GF-D8 (cell line): ENCODE measurements around the gene XRCC3.

ENCODE experiments used
- DNase-seq: peaks from one replicate; lab custom pipeline; 2025; lab: John Stamatoyannopoulos, UW

Gene XRCC3

DNA sequence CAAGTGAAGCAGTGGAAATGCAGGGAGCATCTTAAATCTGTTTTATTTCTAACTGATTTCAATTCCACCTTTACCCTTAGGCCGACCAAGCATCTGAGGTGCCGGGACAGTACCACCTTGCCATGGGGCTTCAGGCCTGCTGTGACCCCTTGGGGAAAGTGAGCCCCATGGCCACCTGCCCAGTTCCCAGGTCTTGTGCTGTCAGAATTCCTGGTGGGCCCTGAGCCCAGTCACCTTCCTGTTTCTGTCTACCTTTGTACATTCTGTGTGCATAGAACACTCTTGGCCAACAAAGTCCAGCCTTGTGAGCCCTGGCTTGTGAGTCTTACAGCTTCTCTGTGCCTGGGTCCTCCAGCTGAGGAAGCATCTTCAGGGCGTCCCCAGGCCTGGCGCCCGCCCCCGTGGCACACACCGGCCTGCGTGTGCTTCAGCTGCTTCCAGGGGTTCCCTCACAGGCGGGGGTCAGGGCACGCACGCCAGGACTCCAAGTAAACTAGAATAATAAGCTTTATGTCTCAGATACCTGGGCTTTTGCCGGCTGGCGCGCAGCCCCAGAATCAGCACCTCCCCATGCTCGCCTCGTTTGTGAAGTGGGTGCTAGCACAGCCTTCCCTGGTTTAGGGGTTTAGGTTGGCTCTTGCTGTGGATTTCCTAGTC is 10.6 kb upstream of the XRCC3 start:
- DNase-seq = no peak

DNA sequence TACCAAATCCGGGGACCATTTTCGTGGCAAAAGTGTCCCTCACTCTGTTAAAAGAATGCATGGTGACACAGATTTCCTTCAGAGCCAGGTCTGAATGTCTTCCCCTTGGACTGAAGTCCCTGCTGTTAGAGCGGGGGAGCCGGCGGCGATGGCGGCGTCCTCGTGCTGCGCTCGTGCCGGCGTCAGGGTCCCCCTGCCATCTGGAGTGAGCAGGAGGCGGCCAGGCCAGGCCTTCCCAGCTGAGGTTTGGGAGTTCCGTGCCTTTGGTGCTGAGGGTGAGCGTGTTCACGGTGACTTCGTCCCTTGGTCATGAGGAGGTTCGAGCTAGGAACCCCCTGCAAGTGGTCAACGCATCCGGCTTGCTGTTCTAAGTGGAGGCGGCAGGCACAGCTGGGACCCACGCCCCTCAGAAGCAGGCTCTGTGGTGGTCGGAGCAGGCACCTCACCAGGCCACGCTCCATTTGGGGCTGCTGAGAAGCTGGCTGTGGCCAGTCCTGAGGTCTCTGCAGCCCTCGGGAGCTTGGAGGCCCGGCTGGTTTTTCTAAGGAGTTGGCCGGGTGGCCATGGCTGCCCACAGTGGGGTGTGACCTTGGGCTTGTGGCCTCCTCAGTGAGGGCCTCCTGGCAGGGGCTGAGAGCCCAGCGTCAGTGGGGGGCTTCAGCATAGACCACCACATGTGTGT is 9.9 kb upstream of the XRCC3 start:
- no peak for DNase-seq

DNA sequence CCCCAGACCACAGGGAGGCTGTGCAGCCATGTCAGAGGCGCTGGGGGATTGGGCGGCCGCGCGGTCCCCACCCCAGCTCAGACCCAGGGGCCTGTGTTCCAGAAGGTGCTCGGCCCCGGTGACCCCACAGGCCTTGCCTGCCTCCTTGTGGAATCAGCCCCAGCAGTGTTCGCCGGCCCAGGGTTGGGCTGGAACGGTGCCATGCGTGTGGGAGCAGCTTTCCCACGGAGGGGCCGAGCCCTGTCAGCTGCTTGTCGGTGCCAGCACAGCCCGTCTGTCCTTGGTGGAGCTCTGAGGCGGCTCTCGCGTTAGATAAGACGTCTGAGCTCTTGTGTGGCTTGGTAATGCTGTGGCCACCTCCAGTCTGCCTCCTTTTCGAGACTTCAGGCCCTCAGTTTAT is 8.9 kb upstream of the XRCC3 start:
- no peak for DNase-seq

DNA sequence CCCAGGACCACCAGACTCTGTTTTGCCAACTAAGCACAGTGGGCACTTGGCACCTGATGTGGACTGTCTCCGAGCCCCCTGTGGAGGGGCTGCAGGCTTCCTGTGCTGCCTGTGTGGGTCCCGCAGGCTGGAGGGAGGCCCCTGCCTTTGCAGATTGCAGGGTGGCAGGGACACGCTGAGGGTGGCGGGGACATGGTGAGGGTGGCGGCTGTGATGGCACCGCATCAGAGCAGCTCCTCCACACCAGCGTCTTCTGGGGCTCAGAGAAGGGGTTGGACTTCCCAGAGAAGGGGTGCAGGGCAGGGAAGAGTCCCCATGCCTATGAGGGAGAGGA is 8.5 kb upstream of the XRCC3 start:
- DNase-seq = no peak

DNA sequence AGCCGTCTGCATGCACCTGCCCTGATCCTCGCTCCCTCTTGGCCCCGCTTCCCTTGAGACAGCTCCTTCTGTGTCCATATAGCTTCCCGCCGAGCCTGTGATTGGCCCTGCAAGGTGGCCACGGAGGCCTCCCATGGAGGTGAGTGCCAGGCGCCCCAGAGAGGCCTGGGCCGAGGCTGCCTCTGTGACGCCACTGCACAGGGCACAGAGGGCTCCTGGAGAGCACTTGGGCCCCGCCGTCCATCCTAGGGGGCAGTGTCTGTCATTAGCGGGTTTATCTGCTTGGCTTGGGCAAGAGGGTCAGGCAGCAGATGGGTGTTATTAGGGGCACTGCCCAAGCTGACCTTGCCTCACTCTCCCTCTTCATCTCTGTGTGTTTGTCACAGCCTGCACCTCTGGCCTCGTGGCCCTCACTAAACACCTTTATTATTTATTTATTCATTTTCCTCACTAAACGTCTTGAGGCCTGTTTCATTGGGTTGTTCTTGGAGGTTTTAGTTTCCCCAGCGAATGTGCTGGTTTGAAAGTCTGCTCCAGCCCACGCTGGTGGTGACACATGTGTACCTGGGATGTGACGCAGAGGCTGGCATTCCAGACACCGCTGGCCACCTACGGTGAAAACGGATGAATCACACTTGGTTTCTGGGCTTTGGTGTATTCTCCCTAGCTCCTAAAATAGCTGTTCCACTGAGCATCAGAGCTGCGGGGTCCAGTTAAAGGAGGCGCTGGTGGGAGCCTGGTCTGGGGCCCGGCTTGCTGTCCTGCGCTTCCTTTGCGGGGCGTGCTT is 6.3 kb upstream of the XRCC3 start:
- DNase-seq = no peak

DNA sequence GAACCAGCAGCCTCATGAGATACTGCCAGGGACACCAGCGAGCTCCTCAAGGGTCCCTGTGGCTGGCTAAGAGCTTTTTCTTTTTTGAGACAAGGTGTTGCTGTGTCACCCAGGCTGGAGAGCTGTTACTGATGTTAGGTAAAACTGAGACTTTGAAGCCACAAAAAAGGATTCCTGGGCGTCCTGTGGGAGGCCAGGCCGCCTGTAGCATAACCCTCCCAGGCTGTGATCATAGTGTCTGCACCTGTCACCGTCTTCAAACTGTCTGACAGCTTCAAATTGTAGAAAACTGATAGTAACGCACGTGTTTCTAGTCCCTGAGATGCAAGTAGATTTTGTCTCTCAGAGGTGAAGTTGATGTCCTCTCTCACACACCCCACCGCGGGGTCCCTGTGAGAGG is 4.5 kb upstream of the XRCC3 start:
- no peak for DNase-seq

DNA sequence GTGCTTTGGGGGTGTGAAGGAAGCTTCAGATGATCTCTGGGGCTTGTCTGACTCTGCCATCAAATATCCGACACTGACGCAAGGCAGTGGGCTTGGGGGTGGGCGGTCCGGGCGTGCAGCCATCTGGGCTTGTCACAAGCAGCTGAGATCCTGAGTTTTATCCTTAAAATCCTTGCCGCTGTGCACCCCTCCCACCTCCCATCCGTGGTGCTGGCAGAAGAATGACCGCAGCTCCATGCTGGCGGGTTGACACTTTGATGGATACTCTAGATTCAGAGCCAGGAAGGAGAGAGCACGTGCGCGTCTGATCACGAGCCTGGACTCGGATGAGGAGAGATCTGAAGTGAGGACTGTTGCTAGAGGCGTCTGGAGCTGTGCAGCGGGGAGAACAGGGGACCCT is 3.3 kb upstream of the XRCC3 start:
- no peak for DNase-seq

DNA sequence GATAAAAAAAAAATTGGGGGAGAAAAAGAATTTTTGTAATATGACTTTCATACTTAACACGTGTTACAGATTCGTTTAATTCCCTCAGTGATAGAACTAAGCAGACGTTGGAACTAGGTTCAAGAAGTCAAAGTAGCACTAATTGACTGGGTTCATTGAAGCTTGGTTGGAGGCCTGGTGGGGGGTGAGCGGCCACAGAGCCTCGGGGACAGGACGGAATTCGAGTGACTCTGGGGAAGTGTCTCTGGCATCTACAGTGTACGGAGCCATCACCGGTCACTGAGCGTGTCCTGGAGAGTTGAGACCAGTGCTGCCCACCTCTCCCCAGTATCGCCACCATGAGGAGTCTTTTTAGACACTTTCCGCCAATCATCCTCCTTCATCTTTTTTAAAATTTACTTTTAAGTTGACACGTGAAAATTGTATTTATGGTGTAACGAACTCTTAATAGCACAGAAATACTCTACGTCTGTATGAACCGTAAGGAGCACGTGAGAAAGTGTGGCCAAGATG is 1.7 kb upstream of the XRCC3 start:
- DNase-seq = no peak

DNA sequence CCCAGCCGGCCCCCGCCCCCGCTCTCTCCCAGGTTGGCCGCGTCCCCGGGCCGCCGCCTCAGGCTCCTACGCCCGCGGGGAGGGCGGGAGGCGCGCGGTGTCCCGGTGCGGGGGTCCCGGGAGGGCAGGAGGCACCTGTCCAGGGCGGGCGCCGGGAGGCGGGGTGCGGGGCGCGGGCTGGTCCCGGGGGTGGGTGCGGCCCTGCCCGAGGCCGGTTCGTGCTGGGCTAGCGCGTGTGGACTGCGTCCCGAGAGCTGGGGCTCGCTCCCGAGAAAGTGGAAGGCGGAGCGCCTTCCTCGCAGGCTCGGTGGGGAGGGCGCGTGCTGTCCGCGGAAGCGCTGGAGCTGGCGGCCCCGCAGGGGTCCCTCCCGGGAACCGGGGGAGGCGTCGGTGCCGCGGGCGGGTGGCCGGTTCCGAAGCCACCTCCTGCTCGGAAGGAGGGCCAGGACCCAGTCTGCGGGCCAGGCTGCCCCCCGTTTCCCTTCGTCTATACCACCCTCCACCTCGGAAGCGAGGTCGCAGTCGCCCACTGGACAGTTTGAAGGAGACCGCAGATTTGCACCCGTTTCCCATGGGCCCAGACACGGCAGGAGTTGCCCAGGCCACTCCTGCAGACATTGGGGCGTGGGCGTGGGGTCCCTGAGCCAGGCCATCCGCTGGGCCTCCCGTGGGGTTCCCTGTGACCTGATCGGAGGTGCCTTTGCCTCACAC is 995 bp upstream of the XRCC3 start:
- DNase-seq = no peak

DNA sequence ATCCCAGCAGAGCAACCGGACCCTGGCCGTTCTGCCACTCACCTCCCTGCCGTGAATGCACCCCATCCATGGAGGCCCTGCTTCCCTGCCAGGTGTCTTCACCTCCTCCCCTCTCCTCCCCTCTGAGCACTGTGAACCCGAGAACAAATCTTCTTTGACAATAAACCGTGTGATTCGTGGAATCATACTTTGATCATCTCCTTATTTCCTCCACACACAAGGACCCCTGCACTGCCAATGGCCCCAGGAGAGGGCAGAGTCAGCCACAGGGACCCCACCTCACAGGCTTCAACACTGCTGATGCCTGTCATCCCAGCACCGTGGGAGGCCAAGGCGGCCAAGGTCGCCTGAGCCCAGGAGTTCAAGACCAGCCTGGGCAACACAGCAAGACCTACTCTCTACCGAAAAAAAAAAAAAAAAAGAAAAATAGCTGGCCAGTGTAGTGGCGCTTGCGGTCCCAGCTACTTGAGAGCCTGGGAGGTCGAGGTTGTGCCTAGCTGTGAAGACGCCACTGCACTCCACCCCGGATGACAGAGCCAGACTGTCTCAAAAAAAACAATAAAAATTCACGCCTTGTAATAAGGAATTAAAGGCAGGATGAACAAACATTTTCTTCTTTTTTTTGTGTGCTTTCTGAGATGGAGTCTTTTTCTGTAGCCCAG is 1.1 kb downstream of the XRCC3 start:
- DNase-seq = no peak

DNA sequence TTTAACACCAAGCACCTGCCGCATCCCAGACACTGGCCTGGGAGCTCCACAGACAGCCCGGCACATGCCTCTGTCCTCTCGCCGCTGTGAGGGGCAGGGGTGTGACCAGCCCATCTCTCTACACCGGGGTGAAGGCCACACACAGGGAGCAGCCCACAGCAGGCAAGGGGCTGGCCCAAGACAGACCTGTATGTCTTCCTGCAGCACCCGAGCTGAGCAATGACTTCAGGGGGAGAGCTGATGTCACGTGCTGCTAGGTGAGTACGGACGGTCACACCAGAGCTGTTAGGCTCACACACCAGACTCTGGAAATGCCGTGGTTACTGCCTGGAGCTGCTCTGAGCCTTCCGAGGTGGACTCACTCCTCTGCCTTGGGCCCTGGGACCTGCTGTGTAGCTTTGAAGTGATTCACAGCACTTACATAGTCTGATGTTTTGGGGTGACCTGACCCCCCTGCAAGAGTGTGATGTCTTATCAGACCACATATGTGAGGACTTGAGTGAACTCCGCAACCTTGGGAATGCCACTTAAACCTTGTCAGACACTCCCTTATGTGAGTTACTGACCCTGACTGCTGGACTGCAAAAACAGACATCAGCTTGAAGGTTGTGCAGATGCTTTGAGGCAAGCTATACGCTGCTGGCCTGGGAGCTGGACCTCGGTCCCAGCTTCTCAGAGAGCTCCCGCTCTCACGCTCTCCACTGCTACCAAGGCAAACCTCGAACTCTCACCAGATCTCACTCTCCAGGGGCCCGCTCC is 1.8 kb downstream of the XRCC3 start:
- DNase-seq = no peak

DNA sequence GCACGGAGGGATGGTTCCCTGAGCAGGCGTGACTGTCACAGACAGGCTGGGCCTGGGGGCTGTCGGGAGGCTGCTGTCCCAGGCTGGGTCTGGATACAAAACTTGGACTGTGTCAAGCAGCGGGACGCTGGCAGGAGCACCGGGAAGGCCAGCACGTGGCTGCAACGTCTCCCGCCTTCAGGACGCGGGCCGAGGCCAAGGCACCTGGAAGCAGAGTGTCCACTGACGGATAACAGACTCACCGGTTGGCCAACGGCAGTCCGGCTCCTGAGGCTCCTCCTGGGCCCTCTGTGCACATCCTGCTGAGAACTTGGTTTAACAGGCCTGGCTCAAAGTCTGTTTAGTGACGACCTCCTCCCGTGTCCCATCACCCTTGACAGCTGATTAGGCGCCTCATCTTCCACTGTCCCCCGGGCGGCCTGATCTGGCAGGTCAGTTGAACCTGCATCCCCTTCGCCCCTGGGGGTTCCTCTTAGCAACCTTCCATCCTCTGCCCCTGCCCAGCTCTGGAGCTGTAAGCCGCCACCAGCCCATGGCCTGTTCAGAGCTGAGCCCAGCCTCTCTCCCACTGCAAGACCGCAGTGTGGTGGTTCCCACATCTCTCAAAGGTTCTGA is 2.5 kb downstream of the XRCC3 start:
- DNase-seq = no peak

DNA sequence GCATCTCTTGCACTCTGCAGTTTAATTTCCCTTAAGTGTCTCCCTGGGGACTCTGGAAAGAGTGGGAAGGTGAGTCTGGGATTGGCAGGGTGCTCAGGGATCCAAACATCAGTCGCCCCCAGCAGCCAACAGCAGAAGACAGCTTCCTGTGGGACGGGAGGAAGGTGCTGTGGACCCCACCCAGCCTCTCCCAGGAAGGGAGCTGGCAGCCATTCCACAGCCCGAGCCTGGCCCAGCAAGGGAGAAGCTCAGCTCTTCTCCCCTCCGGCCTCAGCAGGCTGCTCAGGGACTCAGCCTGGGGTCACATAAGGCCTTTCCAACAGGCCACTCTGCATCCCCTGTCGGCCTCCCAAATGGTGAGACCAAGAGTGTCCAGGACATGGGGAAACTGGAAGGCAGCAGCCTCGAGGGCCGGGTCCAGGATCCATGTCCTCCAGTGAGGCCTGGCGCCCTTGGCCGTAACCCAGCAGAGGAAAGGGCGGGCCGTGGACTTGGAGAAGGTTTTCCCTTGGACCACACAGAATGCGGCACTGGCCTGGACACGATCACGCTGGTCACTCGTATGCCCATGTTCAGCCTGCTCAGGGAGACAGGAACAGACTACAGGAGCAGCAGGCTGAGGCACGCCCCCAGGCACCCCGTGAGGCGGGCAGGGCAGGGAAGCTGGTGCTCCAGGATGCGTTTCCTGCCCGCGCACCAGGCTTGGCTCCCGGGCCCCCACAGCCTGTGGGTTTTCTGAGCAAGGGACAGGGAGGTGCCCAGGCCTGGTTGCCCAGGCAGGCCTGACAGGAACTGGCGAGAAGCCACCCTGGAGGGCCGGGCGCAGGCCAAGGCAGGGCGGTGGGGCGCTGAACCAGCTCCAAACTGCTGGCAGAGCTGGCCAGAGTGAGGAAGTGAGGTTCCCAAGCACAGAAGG is 3.5 kb downstream of the XRCC3 start:
- DNase-seq = no peak

DNA sequence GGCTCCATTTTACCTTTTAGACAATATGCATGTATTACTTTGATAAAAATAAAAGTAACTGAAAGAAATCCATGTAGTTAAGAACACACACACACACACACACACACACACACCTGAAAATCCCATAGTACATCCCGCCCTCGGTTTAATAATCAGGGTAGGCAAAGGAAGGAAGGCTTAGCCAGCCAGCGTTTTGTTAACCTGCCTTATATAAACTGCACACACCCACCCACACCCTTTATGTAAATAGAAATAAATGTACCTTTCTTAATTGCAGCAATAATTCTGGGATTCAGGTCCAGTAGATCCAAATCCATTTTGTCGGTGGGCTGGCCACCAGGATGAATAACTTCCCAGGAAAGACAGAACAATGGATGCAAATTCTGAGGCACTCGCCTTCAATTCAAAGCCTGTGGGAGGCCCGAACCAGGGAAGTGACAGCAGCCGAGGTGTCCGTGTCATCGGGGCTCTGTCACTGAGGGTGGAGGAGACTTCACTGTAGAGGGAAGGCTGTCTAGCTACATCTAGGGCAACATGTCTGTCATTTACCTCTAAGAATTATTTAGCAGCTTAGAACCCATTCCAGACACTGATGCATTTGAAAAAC is 4.4 kb downstream of the XRCC3 start:
- DNase-seq = no peak

DNA sequence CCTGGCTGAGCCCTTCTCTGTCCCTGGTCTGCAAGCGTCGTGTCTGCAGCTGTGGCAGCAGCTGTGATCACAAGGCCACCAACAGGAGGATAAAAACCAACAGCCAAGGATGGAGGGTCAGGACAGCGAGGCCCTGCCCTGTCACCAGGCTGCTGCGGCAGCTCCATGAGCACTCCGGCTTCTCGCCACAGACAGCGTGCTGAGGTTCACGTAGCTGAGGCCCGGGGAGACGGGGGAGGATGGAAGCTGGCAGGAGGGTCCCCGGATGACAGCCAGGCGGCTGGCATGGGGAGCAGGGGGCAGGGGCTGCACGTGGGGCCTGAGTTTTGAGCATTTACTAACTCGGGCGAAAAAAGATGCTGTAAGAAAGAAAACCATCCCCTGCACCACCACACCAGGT is 5.4 kb downstream of the XRCC3 start:
- DNase-seq = no peak

DNA sequence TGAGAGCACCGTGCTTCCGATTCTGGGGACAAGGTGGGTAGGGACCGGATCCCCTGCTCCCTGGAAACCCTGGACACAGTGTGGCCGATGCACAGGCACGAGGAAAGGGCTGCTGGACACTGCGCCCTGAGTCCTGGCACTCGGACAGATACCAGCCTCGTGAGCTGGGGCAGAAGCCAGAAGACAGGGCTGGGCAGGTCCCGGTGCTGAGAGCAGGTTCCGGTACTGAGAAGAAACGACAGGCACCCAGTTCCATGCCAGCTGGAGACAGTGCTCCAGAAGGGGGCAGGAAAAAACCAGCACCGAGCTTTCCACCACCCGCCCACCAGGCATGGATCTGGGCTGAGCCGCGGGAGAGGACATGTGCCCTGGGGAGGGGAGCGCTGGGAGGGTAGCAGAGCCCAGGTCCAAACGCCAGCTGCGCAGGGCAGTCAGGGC is 6.5 kb downstream of the XRCC3 start:
- no peak for DNase-seq

DNA sequence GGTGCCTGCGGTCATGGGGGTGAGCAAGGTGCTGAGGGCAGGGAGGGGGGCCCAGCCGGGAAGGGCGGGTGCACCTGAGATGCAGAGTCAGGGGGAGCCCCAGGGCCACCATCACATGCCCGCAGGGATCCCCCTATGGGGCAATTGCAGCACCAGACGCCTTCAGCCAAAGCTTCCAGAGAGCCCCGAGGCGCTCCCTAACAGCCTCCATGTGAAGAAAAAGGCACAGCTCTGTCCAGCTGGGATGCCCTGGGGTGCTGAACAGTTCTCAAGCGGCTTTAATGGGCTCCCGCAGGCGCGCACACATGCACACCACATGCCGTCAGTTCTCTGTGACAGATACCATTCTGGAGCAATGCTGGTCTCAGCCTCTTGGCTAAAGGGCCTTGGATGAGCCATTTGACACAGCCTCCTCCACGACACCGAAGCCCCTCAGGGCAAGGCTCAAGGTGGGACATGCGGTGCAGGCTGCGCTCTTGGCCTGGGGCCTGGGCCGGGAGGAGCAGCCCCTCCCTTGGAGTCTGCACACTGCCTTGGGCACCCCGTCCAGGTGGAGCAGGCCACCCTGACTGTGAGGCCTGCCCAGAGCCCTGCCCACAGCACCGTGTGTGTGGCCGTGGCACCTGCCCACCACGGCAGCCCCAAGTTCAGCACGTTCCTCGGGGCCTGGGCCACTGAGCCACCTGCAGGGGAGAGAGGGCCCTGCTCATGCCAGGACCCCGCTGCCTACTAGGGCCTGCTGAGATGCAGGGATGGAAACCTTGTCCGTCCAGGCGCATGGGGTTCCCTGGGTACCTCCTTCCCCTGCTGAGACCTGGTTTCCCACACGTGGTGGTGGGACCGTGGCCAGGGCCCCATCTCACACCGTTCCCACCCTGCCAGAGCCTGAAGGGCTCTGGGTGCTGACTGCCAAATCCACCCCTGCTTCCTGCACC is 7.7 kb downstream of the XRCC3 start:
- no peak for DNase-seq
